GM18873 (cell line): ENCODE data around the gene IGLL1.
"Not testable (repeated sequence)": the region's sequence is repeated elsewhere in the genome, so short reads cannot be mapped to it uniquely, and the experiment has no call there.

Experiments used
- ATAC-seq: cut with Tn5 transposase; IDR thresholded peaks from one replicate; pipeline ENCODE4 v1.9.1; 2021; ENCODE audit warnings: mild to moderate bottlenecking, moderate library complexity, moderate number of reproducible peaks; ENCODE audit not compliant: unreplicated experiment, low FRiP score

The IGLL1 gene

GRCh38 chr22:23565305-23565914, 14.7 kb downstream of the IGLL1 start:
- ATAC-seq: no peak

GRCh38 chr22:23564276-23564675, 15.8 kb downstream of the IGLL1 start:
- no peak for ATAC-seq

- no peak for ATAC-seq
Observed at GRCh38 chr22:23563111-23563510, 17.0 kb downstream of the IGLL1 start.

- no peak for ATAC-seq
Observed at GRCh38 chr22:23562186-23562585, 17.9 kb downstream of the IGLL1 start.

- not testable (repeated sequence) for ATAC-seq
Observed at GRCh38 chr22:23561025-23561510, 19.0 kb downstream of the IGLL1 start.

GRCh38 chr22:23560215-23560614, 19.9 kb downstream of the IGLL1 start:
- ATAC-seq: not testable (repeated sequence)

GRCh38 chr22:23557467-23557866, 22.6 kb downstream of the IGLL1 start:
- ATAC-seq: no peak

GRCh38 chr22:23557036-23557435, 23.1 kb downstream of the IGLL1 start:
- ATAC-seq: no peak

GRCh38 chr22:23556026-23556620, 24.0 kb downstream of the IGLL1 start:
- ATAC-seq: no peak

GRCh38 chr22:23555118-23555517, 25.0 kb downstream of the IGLL1 start:
- no peak for ATAC-seq

GRCh38 chr22:23553924-23554870, 25.9 kb downstream of the IGLL1 start:
- no peak for ATAC-seq

- no peak for ATAC-seq
Observed at GRCh38 chr22:23553438-23553837, 26.7 kb downstream of the IGLL1 start.

GRCh38 chr22:23552573-23552972, 27.5 kb downstream of the IGLL1 start:
- ATAC-seq: no peak

- ATAC-seq: no peak
Observed at GRCh38 chr22:23551385-23551784, 28.7 kb downstream of the IGLL1 start.

GRCh38 chr22:23550049-23550650, 29.9 kb downstream of the IGLL1 start:
- no peak for ATAC-seq

- no peak for ATAC-seq
Observed at GRCh38 chr22:23549198-23549595, 30.9 kb downstream of the IGLL1 start.

- ATAC-seq: no peak
Observed at GRCh38 chr22:23548501-23549197, 31.4 kb downstream of the IGLL1 start.

GRCh38 chr22:23547818-23548500, 32.1 kb downstream of the IGLL1 start:
- ATAC-seq: no peak

GRCh38 chr22:23547382-23547781, 32.7 kb downstream of the IGLL1 start:
- not testable (repeated sequence) for ATAC-seq

- ATAC-seq: no peak
Observed at GRCh38 chr22:23544852-23545251, 35.2 kb downstream of the IGLL1 start.
